Measurements from ENCODE around the gene KRTAP2-1. TPM values are rescaled to one million over a fixed set of nuclear protein-coding genes. Genes with fewer than 3 reads are reported as not detected.

KRTAP2-1 gene
- total and polyA plus RNA-seq, 2 experiments from 2014 or later = not detected

DNA sequence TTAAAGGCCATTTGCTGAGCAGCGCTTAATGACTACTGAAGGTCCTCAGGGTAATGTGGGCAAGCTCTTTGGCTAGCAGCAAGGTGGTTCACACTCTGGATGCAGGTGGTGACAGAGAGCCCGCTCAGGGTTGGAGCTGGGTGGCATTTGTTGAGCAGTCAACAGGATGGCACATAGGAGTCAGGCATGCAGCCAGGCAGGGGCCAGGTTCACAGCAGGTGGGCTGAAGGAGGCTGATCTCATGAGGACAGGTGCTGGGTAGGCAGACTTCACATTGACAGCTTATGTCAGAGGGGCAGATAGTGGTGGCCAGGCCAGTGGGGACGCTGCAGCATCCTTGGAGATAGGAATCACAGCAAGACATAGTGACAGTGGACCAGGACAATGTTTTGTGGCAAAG is 42.7 kb downstream of the KRTAP2-1 start:
- H3K79me2 ChIP-seq (replicated peaks; ENCODE audit: insufficient read depth) = no peaks in the 10 kb centered on the region
- H4K20me1 ChIP-seq (replicated peaks; ENCODE audit: insufficient read depth) = no peaks in the 10 kb centered on the region
- peaks cover 9% of the 10 kb centered on the region for H3K4me1 ChIP-seq (ENCODE audit: insufficient read depth)
- no peaks in the 10 kb centered on the region for H3F3A ChIP-seq (replicated peaks; ENCODE audit: low read depth)
- Mint-ChIP-seq H3K4me1 (peaks cover 8% of the 10 kb centered on the region; the same call in 2 of the 3 replicates), H3K27ac (no peak overlapping the region), H3K27me3 (ENCODE audit: insufficient read depth, low read depth, poor library complexity) (peaks cover 1% of the 10 kb centered on the region), H3K36me3 (ENCODE audit: low read depth) (no peaks in the 10 kb centered on the region), H3K9me3 (no peaks in the 10 kb centered on the region), H3K4me3 (no peak overlapping the region)
- TF ChIP-seq, protein P1, sequence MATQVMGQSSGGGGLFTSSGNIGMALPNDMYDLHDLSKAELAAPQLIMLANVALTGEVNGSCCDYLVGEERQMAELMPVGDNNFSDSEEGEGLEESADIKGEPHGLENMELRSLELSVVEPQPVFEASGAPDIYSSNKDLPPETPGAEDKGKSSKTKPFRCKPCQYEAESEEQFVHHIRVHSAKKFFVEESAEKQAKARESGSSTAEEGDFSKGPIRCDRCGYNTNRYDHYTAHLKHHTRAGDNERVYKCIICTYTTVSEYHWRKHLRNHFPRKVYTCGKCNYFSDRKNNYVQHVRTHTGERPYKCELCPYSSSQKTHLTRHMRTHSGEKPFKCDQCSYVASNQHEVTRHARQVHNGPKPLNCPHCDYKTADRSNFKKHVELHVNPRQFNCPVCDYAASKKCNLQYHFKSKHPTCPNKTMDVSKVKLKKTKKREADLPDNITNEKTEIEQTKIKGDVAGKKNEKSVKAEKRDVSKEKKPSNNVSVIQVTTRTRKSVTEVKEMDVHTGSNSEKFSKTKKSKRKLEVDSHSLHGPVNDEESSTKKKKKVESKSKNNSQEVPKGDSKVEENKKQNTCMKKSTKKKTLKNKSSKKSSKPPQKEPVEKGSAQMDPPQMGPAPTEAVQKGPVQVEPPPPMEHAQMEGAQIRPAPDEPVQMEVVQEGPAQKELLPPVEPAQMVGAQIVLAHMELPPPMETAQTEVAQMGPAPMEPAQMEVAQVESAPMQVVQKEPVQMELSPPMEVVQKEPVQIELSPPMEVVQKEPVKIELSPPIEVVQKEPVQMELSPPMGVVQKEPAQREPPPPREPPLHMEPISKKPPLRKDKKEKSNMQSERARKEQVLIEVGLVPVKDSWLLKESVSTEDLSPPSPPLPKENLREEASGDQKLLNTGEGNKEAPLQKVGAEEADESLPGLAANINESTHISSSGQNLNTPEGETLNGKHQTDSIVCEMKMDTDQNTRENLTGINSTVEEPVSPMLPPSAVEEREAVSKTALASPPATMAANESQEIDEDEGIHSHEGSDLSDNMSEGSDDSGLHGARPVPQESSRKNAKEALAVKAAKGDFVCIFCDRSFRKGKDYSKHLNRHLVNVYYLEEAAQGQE (IDR thresholded peaks at IDR 0.05; ENCODE audit: unreplicated experiment) = no peak
- no peak overlapping the region for H3K4me3 ChIP-seq
- no peak overlapping the region for H3K4me2 ChIP-seq
- H3K9me2 ChIP-seq (ENCODE audit: insufficient read depth) = no peaks in the 10 kb centered on the region
- H3K27ac ChIP-seq (ENCODE audit: low read depth) = no peak overlapping the region
- no peak overlapping the region for H2AFZ ChIP-seq
- ATAC-seq = no peak
- H3K27me3 ChIP-seq (ENCODE audit: insufficient read depth) = no peaks in the 10 kb centered on the region
- no peak for DNase-seq (ENCODE audit: low spot score)
- H3K36me3 ChIP-seq (ENCODE audit: insufficient read depth) = no peaks in the 10 kb centered on the region

DNA sequence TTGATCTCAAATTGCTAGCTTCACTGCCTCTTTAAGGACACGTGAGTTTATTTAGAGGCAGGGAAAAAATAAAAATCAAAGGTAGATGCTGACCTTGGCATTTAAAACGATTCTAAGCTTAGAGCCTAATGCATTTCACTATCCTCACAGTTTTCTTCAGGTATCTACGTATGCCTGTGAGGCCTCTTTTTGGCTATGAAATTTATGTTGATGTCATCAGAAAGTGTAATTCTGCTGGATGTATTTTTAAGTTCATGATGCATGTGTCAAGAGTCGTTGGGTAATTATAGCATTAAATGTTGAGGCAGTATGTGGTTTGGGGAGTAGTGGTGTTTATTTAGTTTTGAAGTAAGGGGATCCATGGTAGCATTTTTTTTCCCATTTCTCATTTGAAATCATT is 43.2 kb downstream of the KRTAP2-1 start:
- no peaks in the 10 kb centered on the region for H3K79me2 ChIP-seq (replicated peaks; ENCODE audit: insufficient read depth)
- H2AFZ ChIP-seq = no peak overlapping the region
- H3K27me3 ChIP-seq (ENCODE audit: insufficient read depth) = no peaks in the 10 kb centered on the region
- Mint-ChIP-seq H3K27ac (no peak overlapping the region), H3K4me1 (peaks cover 3% of the 10 kb centered on the region; the same call in 2 of the 3 replicates), H3K9me3 (no peaks in the 10 kb centered on the region), H3K4me3 (no peak overlapping the region), H3K36me3 (ENCODE audit: low read depth) (no peaks in the 10 kb centered on the region), H3K27me3 (ENCODE audit: insufficient read depth, low read depth, poor library complexity) (peaks cover 1% of the 10 kb centered on the region)
- no peak overlapping the region for H3K4me3 ChIP-seq
- no peaks in the 10 kb centered on the region for H3F3A ChIP-seq (replicated peaks; ENCODE audit: low read depth)
- DNase-seq (ENCODE audit: low spot score) (no peak), ATAC-seq (no peak)
- no peaks in the 10 kb centered on the region for H3K9me2 ChIP-seq (ENCODE audit: insufficient read depth)
- no peaks in the 10 kb centered on the region for H4K20me1 ChIP-seq (replicated peaks; ENCODE audit: insufficient read depth)
- H3K4me1 ChIP-seq (ENCODE audit: insufficient read depth) = peaks cover 4% of the 10 kb centered on the region; the same call in 1 of the 2 replicates
- no peaks in the 10 kb centered on the region for H3K36me3 ChIP-seq (ENCODE audit: insufficient read depth)
- no peak overlapping the region for H3K27ac ChIP-seq (ENCODE audit: low read depth)
- H3K4me2 ChIP-seq = no peak overlapping the region
- TF ChIP-seq, protein P1 (IDR thresholded peaks at IDR 0.05; ENCODE audit: unreplicated experiment) = no peak
- TF ChIP-seq, protein P2, sequence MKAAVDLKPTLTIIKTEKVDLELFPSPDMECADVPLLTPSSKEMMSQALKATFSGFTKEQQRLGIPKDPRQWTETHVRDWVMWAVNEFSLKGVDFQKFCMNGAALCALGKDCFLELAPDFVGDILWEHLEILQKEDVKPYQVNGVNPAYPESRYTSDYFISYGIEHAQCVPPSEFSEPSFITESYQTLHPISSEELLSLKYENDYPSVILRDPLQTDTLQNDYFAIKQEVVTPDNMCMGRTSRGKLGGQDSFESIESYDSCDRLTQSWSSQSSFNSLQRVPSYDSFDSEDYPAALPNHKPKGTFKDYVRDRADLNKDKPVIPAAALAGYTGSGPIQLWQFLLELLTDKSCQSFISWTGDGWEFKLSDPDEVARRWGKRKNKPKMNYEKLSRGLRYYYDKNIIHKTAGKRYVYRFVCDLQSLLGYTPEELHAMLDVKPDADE (IDR thresholded peaks at IDR 0.05) = no peak
- TF ChIP-seq, protein P3, sequence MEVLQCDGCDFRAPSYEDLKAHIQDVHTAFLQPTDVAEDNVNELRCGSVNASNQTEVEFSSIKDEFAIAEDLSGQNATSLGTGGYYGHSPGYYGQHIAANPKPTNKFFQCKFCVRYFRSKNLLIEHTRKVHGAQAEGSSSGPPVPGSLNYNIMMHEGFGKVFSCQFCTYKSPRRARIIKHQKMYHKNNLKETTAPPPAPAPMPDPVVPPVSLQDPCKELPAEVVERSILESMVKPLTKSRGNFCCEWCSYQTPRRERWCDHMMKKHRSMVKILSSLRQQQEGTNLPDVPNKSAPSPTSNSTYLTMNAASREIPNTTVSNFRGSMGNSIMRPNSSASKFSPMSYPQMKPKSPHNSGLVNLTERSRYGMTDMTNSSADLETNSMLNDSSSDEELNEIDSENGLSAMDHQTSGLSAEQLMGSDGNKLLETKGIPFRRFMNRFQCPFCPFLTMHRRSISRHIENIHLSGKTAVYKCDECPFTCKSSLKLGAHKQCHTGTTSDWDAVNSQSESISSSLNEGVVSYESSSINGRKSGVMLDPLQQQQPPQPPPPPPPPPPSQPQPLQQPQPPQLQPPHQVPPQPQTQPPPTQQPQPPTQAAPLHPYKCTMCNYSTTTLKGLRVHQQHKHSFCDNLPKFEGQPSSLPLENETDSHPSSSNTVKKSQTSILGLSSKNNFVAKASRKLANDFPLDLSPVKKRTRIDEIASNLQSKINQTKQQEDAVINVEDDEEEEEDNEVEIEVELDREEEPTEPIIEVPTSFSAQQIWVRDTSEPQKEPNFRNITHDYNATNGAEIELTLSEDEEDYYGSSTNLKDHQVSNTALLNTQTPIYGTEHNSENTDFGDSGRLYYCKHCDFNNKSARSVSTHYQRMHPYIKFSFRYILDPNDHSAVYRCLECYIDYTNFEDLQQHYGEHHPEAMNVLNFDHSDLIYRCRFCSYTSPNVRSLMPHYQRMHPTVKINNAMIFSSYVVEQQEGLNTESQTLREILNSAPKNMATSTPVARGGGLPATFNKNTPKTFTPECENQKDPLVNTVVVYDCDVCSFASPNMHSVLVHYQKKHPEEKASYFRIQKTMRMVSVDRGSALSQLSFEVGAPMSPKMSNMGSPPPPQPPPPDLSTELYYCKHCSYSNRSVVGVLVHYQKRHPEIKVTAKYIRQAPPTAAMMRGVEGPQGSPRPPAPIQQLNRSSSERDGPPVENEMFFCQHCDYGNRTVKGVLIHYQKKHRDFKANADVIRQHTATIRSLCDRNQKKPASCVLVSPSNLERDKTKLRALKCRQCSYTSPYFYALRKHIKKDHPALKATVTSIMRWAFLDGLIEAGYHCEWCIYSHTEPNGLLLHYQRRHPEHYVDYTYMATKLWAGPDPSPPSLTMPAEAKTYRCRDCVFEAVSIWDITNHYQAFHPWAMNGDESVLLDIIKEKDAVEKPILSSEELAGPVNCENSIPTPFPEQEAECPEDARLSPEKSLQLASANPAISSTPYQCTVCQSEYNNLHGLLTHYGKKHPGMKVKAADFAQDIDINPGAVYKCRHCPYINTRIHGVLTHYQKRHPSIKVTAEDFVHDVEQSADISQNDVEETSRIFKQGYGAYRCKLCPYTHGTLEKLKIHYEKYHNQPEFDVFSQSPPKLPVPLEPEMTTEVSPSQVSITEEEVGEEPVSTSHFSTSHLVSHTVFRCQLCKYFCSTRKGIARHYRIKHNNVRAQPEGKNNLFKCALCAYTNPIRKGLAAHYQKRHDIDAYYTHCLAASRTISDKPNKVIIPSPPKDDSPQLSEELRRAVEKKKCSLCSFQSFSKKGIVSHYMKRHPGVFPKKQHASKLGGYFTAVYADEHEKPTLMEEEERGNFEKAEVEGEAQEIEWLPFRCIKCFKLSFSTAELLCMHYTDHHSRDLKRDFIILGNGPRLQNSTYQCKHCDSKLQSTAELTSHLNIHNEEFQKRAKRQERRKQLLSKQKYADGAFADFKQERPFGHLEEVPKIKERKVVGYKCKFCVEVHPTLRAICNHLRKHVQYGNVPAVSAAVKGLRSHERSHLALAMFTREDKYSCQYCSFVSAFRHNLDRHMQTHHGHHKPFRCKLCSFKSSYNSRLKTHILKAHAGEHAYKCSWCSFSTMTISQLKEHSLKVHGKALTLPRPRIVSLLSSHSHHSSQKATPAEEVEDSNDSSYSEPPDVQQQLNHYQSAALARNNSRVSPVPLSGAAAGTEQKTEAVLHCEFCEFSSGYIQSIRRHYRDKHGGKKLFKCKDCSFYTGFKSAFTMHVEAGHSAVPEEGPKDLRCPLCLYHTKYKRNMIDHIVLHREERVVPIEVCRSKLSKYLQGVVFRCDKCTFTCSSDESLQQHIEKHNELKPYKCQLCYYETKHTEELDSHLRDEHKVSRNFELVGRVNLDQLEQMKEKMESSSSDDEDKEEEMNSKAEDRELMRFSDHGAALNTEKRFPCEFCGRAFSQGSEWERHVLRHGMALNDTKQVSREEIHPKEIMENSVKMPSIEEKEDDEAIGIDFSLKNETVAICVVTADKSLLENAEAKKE (CRISPR knock-in tag; IDR thresholded peaks at IDR 0.05) = no peak
- no peak for TF ChIP-seq STAT1 (IDR thresholded peaks at IDR 0.05; ENCODE audit: unreplicated experiment)
- TF ChIP-seq EZH2phosphoT487 (IDR thresholded peaks at IDR 0.05; ENCODE audit: unreplicated experiment) = no peak
- no peak for TF ChIP-seq ZNF331 (CRISPR knock-in tag; IDR thresholded peaks at IDR 0.05; ENCODE audit: low read depth)
- no peak for TF ChIP-seq ZNF114 (CRISPR knock-in tag; IDR thresholded peaks at IDR 0.05)

Measured in GM23338 (cell line).